Activated CD4-positive, alpha-beta T cell treated with anti-CD3 and anti-CD28 coated beads, Interleukin-2, amount 50 U/mL, for 4 hours (primary cell): ENCODE results near the gene AK9.
"Not testable (repeated sequence)": the region's sequence is repeated elsewhere in the genome, so short reads cannot be mapped to it uniquely, and the experiment has no call there.

Source experiments
- DNase-seq, 2 experiments: peaks; one replicate each; pipeline ENCODE4 v3.0.0-alpha.2; 2020

Gene AK9

DNA sequence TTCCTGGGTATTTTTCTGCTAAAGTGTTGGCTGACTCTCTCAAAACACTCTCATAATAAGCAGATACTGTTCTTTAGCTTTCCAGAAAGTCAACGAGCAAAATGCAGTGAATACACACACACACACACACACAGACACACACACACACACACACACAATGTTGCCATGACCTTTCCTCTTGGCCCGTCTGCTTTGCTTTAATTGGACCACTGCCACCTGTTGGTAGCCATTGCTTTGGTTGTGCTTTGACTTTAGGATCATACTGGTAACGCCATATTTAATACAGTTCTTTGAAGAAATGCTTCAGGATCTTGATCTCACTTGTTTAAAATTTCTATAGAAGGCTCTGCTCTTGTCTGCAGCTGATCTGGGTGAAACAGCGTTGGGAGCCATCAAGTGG is 4.5 kb upstream of the AK9 start:
- no peak for DNase-seq

DNA sequence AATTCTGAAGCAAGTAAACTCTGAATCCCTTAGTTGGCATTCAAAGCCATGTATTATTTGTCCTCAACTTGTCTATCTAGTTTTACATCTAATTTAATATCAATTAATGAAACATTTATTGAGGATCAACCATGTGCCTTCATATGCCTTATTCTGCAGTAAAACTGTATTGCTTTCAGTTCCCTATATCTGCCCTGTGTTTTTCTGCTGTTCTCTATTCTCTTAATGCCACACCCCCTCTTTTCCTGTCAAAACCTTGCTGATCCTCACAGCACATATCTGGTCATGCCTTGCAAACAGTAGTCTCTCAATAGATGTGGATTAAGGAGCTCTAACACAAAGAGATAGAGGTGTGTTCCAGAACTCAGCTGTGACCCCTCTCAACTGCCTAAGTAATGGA is 2.1 kb upstream of the AK9 start:
- no peak for DNase-seq

DNA sequence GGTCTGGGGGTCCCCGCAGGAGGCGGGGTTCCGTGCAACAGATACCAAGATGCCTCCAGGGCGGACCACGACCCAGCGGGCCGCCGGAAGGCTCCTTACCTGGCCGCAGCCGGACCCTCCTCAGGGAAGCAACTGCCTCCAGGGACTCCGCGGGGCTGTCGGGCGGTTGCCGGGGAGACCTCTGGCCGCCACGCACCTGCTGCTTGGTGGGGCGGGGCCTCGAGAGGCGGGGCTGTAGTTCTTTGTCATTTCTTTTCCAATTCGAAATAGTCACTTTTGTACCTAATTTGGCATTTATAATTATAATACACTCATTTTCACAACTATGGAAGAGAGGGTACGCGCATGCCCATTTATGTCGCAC is 647 bp downstream of the AK9 start:
- DNase-seq = peak; percentile 58 to 60

DNA sequence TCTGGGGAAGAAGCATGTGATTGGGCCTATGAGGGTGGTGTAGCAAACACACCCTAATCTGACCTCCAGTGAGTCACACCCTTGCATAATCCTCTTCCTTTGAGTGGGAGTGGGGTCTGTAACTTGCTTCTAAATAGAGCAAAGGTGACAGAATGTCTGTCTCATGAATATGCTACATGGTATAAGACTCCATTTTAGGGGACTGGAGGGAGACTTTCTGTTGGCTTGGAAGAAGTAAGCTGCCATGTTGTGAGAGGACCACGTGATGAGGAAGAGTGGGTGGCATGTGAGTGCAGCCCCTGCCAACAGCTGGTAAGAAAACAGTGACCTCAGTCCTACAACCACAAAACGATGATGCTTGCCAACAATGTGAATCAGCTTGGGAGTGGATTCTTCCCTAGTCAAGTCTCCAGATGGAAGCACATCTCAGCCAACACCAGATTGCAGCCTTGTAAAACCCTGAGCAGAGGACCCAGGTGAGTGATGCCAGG is 3.7 kb downstream of the AK9 start:
- no peak for DNase-seq

DNA sequence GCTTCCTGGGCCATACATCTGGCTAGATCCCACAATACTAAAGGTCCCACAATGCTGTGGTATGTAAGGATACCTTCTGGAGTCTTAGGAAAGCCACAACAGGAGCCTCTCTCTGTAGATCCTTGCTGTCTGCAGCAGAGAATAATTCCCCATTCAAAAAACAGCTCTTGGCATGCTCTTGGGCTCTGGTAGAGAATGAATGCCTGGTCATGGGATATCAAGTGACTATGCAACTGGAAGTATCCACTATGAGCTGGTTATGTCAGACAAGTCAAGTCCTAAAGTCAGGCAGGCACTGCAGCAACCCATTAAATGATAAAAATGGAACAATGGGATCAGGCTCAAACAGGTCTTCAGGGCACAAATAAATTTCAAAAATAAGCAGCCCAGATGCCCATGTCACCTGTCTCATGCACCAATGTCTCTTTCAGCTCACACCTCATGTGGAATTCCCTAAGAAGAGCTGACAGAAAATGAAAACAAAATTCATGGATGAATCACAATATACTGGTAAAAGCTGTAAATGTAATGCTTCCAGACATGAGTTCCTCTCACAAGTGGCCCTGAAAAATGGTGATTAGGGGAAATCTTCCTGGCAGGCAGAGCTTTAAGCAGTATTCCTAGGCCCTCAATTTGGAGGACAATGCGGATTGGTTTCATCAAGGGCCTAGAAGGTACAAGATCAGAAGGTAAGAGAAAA is 4.3 kb downstream of the AK9 start:
- DNase-seq = no peak

DNA sequence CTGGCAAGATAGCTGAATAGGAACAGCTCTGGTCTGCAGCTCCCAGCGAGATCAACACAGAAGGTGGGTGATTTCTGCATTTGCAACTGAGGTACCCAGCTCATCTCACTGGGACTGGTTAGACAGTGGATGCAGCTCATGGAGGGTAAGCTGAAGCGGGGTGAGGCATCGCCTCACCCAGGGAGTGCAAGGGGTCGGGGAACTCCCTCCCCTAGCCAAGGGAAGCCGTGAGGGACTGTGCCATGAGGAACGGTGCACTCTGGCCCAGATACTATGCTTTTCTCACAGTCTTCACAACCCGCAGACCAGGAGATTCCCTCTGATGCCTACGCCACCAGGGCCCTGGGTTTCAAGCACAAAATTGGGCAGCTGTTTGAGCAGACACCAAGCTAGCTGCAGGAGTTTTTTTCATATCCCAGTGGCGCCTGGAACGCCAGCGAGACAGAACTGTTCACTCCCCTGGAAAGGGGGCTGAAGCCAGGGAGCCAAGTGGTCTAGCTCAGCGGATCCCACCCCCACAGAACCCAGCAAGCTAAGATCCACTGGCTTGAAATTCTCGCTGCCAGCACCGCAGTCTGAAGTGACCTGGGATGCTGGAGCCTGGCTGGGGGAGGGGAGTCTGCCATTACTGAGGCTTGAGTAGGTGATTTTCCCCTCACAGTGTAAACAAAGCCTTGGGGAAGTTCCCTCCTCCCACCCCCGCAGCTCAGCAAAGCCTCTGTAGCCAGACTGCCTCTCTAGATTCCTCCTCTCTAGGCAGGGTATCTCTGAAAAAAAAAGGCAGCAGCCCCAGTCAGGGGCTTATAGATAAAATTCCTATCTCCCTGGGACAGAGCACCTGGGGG is 12.1 kb downstream of the AK9 start:
- DNase-seq = not testable (repeated sequence)

DNA sequence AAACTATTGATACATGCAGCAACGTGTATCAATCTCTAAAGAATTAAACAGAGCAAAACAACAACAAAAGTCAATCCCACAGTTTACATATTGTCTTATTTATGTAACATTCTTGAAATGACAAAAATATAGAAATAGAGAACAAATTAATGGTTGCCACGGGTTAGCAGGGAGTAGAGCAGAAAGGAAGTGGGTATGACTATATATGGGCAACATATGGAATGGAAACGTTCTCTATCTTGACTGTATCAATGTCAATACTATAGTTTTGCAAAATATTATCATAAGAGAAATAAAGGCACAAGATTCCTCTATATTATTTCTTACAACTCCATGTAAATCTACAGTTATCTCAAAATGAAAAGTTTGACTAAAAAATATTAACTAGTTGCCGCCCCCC is 12.8 kb downstream of the AK9 start:
- no peak for DNase-seq

DNA sequence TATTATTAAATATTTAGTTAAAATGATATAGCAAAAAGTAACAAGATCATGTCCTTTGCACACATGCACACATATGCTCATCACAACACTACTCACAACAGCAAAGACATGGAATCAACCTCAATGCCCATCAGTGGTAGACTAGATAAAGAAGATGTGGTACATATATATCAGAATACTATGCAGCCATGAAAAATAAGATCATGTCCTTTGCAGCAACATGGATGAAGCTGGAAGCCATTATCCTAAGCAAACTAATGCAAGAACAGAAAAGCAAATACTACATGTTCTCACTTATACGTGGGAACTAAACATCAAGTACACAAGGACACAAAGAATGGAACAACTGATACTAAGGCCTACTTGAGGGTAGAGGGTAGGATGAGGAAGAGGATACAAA is 14.3 kb downstream of the AK9 start:
- no peak for DNase-seq

DNA sequence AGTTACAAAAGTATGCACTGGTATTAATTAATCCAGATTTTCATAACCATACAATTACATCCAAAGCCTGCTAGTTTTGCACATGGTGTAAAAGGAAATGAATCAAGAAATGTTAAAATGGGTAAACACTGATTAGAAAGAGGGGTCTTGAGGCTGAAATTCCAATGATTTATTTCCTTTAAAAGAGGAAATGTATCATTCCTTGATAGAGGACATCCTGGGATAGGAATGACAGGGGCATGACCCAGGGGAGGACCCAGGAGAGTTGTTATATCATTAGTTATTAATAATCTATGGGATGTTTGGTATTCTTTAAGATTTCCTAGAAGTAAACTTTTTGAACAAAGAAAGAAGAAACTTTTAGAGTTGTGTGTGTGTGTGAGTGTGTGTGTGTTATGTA is 18.2 kb downstream of the AK9 start:
- no peak for DNase-seq

DNA sequence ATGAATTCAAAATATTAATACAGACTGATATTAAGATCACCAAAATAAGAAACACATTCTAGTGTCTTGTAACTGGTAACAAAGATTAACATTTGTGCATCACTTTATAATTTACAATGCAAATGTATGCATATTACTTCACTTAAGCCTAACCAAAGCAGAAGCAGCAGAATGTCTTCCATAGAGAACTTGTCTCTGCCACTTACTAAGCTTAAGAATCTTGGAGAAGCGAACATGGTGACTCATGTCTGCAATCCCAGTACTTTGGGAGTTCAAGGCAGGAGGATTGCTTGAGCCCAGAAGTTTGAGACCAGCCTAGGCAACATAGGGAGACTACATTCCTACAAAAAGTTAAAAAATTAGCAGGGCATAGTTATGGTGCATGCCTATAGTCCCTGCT is 18.8 kb downstream of the AK9 start:
- DNase-seq = no peak

DNA sequence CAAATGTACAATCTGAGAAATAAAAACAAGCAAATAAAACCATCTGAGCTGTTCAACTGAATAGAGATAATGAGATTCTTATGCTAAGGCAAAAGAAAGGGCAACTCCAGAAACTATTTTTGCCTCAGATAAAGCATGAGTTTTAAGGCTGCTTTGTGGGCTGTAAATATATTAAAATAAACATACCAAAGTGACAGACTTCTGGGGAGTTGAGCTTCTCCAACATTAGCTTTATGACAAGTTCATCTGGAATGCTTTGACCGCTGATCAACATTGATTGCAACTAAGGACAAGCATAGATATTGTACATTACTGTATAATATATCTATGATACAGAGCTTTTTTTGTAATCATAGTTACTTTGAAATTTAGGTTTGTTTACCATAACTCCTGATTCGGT is 19.3 kb downstream of the AK9 start:
- DNase-seq = no peak

DNA sequence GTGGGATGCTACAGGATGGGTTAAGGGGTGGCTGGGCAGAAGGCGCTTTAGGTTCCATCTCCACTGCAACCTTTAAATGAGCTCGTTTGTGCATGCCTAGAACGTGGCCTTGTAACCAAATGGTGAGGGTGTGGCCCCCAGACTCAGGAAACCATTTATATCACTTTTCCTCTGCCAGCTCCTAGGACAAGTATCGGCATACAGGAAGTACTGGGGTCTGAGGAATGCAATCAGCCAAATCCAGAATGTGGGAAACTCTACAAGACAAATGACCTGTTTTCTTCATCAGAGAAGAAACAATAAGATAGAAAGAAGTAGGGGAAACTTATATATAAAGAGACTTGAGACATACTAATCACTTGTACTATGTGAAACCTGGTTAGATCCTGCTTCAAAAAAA is 21.2 kb downstream of the AK9 start:
- DNase-seq = no peak

DNA sequence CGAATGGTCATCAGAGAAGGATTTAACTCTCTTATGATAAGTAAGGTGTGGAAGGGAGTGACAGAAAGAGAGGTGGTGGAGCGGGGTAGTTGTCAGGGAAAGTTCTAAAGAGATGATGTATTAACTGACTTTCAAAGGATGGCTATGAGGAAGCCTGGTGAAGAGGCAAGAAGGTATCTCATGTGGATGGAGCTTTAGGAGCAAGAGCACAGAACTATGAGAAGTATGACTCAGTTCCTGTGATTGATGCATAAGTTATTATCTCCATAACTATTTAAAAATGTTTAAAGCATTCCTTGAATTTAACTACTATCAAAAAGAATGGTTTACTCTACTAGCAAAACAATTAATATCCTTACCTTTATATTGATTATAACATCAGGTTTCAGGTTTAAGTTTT is 28.8 kb downstream of the AK9 start:
- no peak for DNase-seq

DNA sequence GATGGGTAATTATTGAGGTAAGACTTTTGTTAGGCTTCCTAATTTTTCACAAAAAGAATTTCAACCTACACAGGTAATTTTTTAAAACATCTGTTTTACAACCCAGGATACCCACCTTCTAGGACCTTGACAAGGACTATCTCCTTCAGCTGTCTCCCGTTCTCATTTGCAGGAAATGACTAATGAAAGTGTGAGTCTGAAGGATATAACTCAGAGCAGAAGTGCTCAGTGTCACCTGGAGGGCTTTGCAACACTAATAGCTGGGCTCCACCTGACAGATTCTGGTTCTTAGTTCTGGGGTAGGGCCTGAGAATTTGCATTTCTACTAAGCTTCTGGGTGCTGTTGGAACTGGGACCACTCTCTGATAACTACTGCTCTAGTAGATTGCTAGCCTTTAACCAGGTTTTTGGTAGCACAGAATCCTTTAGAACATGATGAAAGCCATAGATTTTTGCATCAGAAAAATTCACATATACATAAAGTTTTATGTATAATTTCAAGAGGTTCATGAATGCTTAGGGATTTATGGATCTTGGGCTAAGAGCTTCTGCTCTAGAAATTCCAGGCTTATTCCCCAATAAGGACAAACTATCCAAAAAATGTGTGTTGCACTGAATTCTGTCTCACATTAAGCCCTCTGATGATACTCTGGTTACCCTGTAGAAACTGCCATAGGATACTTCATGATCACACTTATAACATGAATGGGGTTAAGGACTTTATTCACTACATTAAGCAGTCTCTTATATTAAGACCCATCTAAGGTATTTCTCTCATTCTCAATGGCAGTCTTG is 30.3 kb downstream of the AK9 start:
- no peak for DNase-seq

DNA sequence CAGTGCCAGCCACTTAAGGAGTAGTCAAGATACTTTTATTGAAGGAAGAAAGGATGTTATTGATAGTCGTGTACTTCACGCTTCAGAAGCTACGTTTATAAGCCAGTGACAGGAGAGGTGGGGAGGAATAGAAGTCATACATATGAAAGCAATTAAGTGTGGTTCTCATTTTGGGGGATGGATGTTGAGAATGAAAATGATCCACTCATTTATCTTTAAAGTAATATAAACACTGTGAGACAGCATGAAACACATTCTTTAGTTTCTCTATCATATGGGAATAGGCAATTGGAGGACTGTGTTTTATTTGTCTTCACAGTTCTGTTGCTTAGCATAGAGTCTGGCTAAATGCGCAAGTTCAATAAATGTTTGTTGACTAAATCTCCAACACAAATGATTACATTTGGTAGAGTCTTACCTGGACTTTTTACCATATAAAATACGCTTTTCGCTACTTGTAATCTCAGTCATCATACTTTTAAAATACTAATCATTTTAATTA is 35.2 kb downstream of the AK9 start:
- DNase-seq = no peak

DNA sequence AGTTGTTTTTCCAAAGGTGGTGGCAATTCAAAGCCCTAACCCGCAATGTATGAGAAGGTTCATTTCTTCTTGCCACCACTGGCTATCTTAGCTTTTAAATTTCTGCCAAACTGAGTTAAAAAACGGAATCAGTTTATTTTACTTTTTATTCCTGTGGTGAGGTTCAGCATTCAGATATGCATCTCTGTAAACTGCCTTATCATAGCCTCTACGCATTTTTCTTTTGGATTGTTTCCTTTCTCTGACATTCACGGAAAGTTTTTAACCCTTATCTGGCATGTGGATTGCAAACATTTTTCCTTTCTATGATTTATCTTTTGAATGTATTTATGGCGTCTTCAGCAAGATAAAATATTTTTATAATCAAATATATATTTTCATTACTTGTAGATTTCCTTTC is 37.7 kb downstream of the AK9 start:
- DNase-seq = no peak

DNA sequence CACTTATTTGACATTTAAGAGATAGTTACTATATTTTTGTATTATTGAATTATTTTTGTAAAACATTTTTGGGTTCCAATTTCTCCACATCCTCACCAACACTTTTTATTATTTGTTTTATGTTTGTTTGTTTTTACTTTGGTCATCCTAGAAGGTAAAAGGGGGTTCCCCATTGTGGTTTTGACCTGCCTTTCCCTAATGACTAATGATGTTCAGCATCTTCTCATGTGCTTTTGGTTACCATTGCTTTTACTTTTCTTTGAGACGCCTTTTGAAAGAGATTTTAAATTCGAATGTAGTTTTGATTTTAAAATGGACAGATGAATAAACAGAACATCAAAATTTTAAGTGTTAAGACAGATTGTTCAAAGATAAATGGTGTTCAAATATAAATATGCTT is 46.9 kb downstream of the AK9 start:
- DNase-seq = no peak

DNA sequence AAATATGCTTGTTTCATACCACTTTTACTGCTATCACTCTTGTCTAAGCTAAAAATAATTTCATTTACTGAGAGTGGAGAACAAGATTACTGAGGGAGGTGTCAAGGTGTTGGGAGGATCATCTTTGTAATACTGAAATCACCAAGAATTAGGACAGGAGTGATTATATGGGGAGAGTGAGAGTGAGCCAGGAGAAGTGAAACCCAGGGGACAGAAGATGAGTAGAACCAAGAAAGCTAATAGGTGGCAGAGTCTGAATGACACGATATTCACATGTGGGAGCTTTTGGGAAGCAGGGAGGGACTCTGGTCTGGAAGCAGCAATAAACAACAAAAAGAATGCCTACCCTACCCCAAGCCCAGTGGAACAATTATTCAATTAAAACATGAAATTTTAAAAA is 58.6 kb downstream of the AK9 start:
- no peak for DNase-seq

DNA sequence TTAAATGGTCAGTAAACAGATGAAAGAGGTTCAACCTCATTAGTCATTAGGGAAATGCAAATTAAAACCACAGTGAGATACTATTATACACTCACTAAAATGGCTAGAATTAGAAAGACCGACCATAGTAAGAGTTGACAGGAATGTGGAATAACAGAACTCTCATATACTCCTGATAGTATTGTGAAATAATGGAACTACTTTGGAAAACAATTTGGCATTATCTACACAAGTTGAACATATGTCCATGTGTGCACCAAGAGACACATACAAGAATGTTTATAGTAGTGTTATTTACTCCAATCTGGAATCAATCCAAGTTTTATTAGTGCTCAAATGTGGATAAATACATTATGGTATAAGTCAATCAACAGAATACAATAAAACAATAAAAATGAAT is 59.6 kb downstream of the AK9 start:
- no peak for DNase-seq

DNA sequence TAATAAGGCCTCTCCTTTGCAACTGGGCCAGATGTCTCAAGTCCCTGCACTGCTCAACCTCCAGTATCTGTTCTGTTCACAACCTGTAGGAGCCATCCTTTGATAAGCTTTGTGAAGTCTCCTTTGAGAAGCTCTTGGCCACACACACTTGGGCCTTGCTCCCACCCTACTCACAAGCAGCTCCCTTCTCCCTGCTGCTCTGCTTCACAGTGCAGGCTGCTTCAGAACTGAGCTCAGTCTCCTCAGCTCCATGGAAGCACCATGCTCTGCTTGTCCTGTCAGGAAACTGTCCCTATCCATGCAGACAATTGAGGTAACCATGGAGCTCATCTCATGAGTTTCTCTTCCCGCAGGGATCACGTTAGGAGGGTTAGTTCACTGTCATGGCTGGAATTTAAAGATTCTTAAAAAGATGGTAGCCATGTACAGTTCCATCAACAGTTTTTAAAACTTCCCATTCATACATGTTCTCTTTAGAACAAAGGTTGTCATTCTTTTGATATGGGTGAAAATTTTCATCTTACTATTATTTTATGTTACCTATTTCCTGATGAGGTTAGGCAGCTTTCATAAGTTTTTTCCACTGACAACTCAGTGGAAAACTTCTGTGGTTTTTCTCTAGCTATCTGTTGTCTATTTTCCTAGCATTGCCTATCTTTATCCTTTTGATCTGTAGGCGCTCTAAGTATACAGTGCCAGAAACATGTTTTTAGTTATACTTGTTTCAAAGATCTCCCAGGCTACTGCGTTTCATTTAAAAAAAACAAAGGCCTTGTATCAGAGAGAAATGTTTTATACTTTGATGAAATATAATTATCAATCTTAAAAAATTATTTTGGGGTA is 62.6 kb downstream of the AK9 start:
- DNase-seq = no peak

DNA sequence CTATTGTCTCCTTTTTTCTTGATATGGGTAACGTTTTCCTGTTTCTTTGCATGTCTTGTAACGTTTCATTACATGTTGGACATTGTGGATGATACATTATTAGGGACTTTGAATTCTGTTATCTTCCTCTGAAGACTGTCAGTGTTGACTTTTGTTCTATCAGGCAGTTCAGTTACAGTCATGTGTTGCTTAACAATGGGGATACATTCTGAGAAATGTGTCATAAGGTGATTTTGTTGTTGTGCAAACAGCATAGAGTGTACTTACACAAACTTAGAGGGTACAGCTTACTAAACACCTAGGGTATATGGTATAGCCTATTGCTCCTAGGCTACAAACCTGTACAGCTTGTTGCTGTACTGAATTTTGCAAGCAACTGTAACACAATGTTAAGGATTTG is 64.7 kb downstream of the AK9 start:
- DNase-seq = no peak

DNA sequence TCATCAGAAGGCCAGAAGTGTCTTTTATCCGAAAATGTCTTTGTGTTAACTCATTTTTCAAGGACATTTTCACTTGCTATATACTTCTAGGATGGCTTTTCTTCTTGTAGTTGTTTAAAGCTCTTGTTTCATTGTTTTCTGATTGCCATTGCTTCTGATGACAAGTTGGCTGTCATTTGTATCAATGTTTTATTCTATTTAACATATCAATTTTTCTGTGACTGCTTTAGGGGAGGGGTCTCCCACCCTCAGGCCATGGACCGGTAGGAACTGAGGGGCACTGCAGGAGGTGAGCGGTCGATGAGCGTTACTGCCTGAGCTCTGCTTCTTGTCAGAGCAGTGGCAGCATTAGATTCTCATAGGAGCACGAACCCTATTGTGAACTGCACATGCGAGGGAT is 65.8 kb downstream of the AK9 start:
- DNase-seq = no peak

DNA sequence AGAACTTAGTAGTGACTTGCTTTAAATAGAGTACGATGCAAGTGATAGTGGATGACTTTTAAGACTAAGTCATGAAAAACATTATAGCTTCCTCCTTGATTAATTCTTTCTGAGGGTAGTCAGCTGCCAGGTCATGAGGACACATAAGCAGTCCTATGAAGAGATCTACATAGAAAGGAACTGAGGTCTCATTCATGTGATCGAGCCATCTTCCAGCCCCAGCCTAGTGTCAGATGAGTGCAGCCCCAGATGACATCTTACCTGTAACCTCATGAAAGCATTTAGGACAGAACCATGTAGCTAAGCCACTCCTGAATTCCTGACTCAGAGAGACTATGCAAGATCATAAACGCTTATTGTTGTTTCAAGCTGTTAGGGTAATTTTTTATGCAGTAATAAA is 67.7 kb downstream of the AK9 start:
- DNase-seq = no peak
